Measurements from ENCODE around the gene INAFM2. TPM values are rescaled to one million over a fixed set of nuclear protein-coding genes. Genes with fewer than 3 reads are reported as not detected.

The INAFM2 gene
- total and polyA plus RNA-seq, 9 donors: 7.4 to 50.6 (median 30.6) TPM

GRCh38 chr15:40357723-40358470 is 34.4 kb downstream of the INAFM2 start, which contains the start of gene DISP2:
TSS of gene DISP2 (plus strand) at chr15:40358219. CDS start at chr15:40358322, 103 bp downstream.
- no peaks in the 10 kb centered on the region for H3K36me3 ChIP-seq
- peak within 1 kb of the TSS; percentile 33 for H3K4me3 ChIP-seq
- intact Hi-C loops (cut with DNase I): loop anchor here in 1 of 4 donors (5.0 kb wide), 1 partner anchor 36 kb away; the partner anchor contains the start of gene INAFM2
- H3K4me1 ChIP-seq (ENCODE audit: insufficient read depth): no peaks in the 10 kb centered on the region
- peak; percentile 85 to 92 (median 92) for DNase-seq
- H3K27ac ChIP-seq: no peak within 1 kb of the TSS
- H3K27me3 ChIP-seq: no peaks in the 10 kb centered on the region
- H3K9me3 ChIP-seq: no peaks in the 10 kb centered on the region
- no peak for TF ChIP-seq CTCF (IDR thresholded peaks at IDR 0.05)
- TF ChIP-seq EP300 (IDR thresholded peaks at IDR 0.05): no peak
- no peak for TF ChIP-seq POLR2A (IDR thresholded peaks at IDR 0.05)
- WGBS, 3 donors: 3 to 5% (median 5%) methylated on average over 52 to 82 of the region's 82 CpGs

DNA sequence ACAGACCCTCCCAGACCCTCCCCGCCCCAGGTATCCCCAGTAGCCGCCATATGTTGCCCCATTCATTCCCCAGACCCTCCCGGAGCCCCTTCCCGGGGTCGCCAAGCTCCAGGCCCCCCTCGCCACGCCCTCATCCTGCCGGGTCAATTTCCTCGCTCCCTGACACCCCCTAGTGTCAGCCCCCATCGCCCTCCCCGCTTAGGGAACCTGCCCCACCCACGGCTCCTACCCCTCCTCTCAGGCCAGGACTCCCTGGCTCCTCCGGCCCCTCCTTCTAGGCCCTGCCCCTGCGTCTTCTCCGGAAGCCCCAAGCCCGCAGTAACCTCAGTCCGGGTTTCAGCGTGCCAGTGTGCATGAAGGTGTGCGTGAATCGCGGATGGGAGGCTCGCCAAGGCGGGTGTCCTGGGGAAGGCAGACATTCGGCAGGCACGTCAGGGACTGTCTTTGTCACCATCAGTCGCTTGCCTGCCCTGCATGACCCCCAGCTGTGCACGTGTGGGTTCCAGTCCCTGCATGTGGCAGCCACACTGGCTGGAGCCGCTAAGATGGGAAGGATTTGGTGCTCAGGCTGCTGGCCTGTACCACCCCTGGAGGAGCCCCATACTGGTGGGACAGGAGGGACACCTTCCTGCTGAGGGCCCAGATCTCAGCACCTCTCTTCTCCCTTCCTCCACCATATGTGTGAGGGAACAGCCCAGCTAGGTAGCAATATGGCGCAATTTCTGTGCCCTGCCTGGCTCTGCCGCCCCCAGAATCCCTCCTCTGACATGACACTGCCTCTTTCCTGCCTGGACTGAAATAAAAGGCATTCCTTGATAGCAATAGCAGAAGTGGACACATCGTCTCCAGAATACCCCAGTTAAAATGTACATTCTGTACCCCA is 35.2 kb downstream of the INAFM2 start:
- Histone ChIP-seq H3K27ac (no peak overlapping the region), H3K27me3 (no peaks in the 10 kb centered on the region), H3K4me3 (peak overlapping the region; percentile 33), H3K9me3 (no peaks in the 10 kb centered on the region), H3K4me1 (ENCODE audit: insufficient read depth) (no peaks in the 10 kb centered on the region), H3K36me3 (no peaks in the 10 kb centered on the region)
- TF ChIP-seq CTCF (IDR thresholded peaks at IDR 0.05) (no peak), EP300 (IDR thresholded peaks at IDR 0.05) (no peak), POLR2A (IDR thresholded peaks at IDR 0.05) (no peak)
- peak in 1 of 5 donors; percentile 67 for DNase-seq
- intact Hi-C loops (cut with DNase I): loop anchor here in 1 of 4 donors (5.0 kb wide), 1 partner anchor 36 kb away; the partner anchor contains the start of gene INAFM2
- 8 to 11% (median 9%) methylated on average over 30 to 31 of the region's 31 CpGs for WGBS, 3 donors

DNA sequence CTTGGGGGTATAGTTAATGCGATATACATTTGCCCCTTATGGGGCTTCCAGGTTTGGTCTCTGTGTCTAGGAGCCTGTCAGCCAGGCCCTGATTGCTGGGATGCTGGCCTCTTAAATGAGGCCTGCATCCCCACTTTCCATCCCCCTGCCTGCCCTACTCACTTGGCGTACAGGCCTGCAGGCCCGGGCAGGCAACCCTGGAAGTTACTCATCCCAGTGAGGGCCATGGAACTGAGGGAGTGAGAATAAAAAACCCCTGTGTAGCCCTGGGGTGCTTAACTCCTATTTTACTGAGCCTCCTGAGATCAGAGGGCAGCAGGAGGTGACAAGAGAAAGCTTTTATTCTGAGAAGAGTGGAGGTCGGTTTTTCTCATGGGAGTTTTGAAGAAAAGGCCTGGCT is 36.5 kb downstream of the INAFM2 start:
- Histone ChIP-seq H3K4me1 (ENCODE audit: insufficient read depth) (no peaks in the 10 kb centered on the region), H3K36me3 (no peaks in the 10 kb centered on the region), H3K27ac (no peak overlapping the region), H3K27me3 (no peaks in the 10 kb centered on the region), H3K9me3 (no peaks in the 10 kb centered on the region), H3K4me3 (no peak overlapping the region)
- intact Hi-C loops (cut with DNase I): loop anchor here in 2 of 4 donors (10.0 kb wide), 2 partner anchors 65 to 75 kb away; partner anchors contain the start of gene ANKRD63 (in 1 of the 2)
- 94 to 95% (median 94%) methylated on average over 4 of the region's 4 CpGs for WGBS, 3 donors
- no peak for TF ChIP-seq CTCF (IDR thresholded peaks at IDR 0.05)
- TF ChIP-seq POLR2A (IDR thresholded peaks at IDR 0.05): no peak
- no peak for DNase-seq

DNA sequence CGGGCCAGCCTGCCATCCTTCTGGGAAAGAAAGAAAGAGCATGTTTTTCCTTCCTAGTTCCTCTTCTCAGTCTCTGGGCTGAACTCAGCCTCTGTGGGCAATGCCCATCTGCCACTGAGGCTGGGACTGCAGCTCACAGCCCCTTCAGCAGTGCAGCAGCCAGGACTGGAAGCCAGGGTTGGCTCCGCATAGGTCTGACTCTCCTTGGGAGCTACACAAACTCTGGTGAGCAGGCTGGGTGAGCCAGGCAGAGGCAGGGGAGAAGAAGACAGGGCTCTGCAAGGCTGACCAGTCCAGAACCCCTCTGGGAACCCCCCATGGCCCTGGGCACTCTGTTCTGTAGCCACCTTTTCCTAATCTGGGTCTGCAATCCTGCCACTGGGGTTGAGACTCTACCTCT is 38.1 kb downstream of the INAFM2 start:
- no peaks in the 10 kb centered on the region for H3K4me1 ChIP-seq (ENCODE audit: insufficient read depth)
- H3K27ac ChIP-seq: no peak overlapping the region
- 63 to 78% (median 74%) methylated on average over 2 of the region's 2 CpGs for WGBS, 3 donors
- TF ChIP-seq CTCF (IDR thresholded peaks at IDR 0.05) (no peak), EP300 (IDR thresholded peaks at IDR 0.05) (no peak), POLR2A (IDR thresholded peaks at IDR 0.05) (no peak)
- intact Hi-C loops (cut with DNase I): loop anchor here in 2 of 4 donors (10.0 kb wide), 2 partner anchors 63 to 77 kb away; partner anchors contain the start of gene ANKRD63 (in 1 of the 2)
- H3K36me3 ChIP-seq: no peaks in the 10 kb centered on the region
- H3K27me3 ChIP-seq: no peaks in the 10 kb centered on the region
- H3K4me3 ChIP-seq: no peak overlapping the region
- no peaks in the 10 kb centered on the region for H3K9me3 ChIP-seq
- DNase-seq: no peak

Data from ovary (tissue), 9 donors.